WTC11 (cell line): ENCODE results near the gene GLE1. TPM values are rescaled to one million over a fixed set of nuclear protein-coding genes. Genes with fewer than 3 reads are reported as not detected.

ENCODE experiments used
- ATAC-seq: fragments of 200-7000 bp; cut with Tn5 transposase; 2 replicates; pipeline ENCODE4 v1.10.0; 2021; ENCODE audit warnings: mild to moderate bottlenecking, moderate library complexity
- CTCF ChIA-PET: fragments of 300-600 bp; sonication (Branson Sonifier 250); formaldehyde crosslinking; loops from one replicate; lab custom pipeline; 2021; ENCODE audit warnings: antibody characterized with exemption; lab: Charles Lee
- POLR2A ChIA-PET: fragments of 350-600 bp; sonication (Branson Sonifier 250); formaldehyde crosslinking; loops from one replicate; lab custom pipeline; 2021; ENCODE audit warnings: antibody characterized with exemption; lab: Charles Lee
- DNase-seq: peaks from one replicate; pipeline ENCODE4 v3.0.0; 2021; ENCODE audit warnings: low spot score
- H3K27ac Mint-ChIP-seq: 2 replicates; pipeline ENCODE4 v1.8.0; 2021; ENCODE audit warnings: mixed read lengths
- H3K27me3 Mint-ChIP-seq: 2 replicates; pipeline ENCODE4 v1.8.0; 2021; ENCODE audit warnings: low read depth, mild to moderate bottlenecking, moderate library complexity, mixed read lengths
- H3K36me3 Mint-ChIP-seq: 2 replicates; pipeline ENCODE4 v1.8.0; 2021; ENCODE audit warnings: mixed read lengths
- H3K4me1 Mint-ChIP-seq: 2 replicates; pipeline ENCODE4 v1.8.0; 2022; ENCODE audit warnings: mixed read lengths
- H3K4me3 Mint-ChIP-seq: 2 replicates; pipeline ENCODE4 v1.8.0; 2021; ENCODE audit warnings: mild to moderate bottlenecking, moderate library complexity, mixed read lengths
- H3K9me3 Mint-ChIP-seq: 2 replicates; pipeline ENCODE4 v1.8.0; 2021; ENCODE audit warnings: mixed read lengths
- ATF3 ChIP-seq: sonication (generic); formaldehyde crosslinking; conservative IDR thresholded peaks from 2 replicates; pipeline ENCODE4 v1.8.1; 2022; ENCODE audit warnings: mild to moderate bottlenecking, missing genetic modification reagents
- ATF6 ChIP-seq: sonication (generic); formaldehyde crosslinking; IDR thresholded peaks from 2 replicates; pipeline ENCODE4 v1.8.1; 2023; ENCODE audit warnings: mild to moderate bottlenecking, missing genetic modification reagents
- CBFB ChIP-seq: sonication (generic); formaldehyde crosslinking; IDR thresholded peaks from 2 replicates; pipeline ENCODE4 v1.8.1; 2022; ENCODE audit warnings: mild to moderate bottlenecking, low read depth, missing genetic modification reagents
- CDX4 ChIP-seq: fragments of 250-450 bp; sonication (Bioruptor Pico); IDR thresholded peaks from 2 replicates; pipeline ENCODE4 v1.9.0; 2021; ENCODE audit warnings: moderate library complexity, mild to moderate bottlenecking, inconsistent platforms, borderline replicate concordance
- GRHL2 ChIP-seq: fragments of 250-450 bp; sonication (Bioruptor Pico); IDR thresholded peaks from 2 replicates; pipeline ENCODE4 v1.8.0; 2022; ENCODE audit warnings: mild to moderate bottlenecking, moderate library complexity; ENCODE audit not compliant: insufficient replicate concordance, severe bottlenecking
- JUN ChIP-seq: sonication (generic); formaldehyde crosslinking; IDR thresholded peaks from 2 replicates; pipeline ENCODE4 v1.8.0; 2023; ENCODE audit warnings: mild to moderate bottlenecking, missing genetic modification reagents
- MAX ChIP-seq: sonication (generic); formaldehyde crosslinking; IDR thresholded peaks from 2 replicates; pipeline ENCODE4 v1.8.0; 2022; ENCODE audit warnings: mild to moderate bottlenecking, missing genetic modification reagents
- MXD4 ChIP-seq: fragments of 250-450 bp; sonication (Bioruptor Pico); IDR thresholded peaks from 2 replicates; pipeline ENCODE4 v1.8.0; 2021; ENCODE audit warnings: mild to moderate bottlenecking, moderate library complexity, borderline replicate concordance
- NFE2L1 ChIP-seq: sonication (generic); formaldehyde crosslinking; IDR thresholded peaks from 2 replicates; pipeline ENCODE4 v1.8.1; 2023; ENCODE audit warnings: missing genetic modification reagents
- SP1 ChIP-seq: sonication (generic); formaldehyde crosslinking; conservative IDR thresholded peaks from 2 replicates; pipeline ENCODE4 v1.8.1; 2022; ENCODE audit warnings: missing genetic modification reagents
- STAT6 ChIP-seq: sonication (generic); formaldehyde crosslinking; conservative IDR thresholded peaks from 2 replicates; pipeline ENCODE4 v1.8.1; 2023; ENCODE audit warnings: mild to moderate bottlenecking, low read depth, missing genetic modification reagents, moderate library complexity
- TCF7 ChIP-seq: sonication (generic); formaldehyde crosslinking; IDR thresholded peaks from 2 replicates; pipeline ENCODE4 v1.8.0; 2022; ENCODE audit warnings: mild to moderate bottlenecking, low read depth, missing genetic modification reagents, moderate library complexity
- TP53 ChIP-seq: sonication (generic); formaldehyde crosslinking; IDR thresholded peaks from 2 replicates; pipeline ENCODE4 v1.8.1; 2023; ENCODE audit warnings: mild to moderate bottlenecking, missing genetic modification reagents
- ZMAT4 ChIP-seq: fragments of 250-450 bp; sonication (Bioruptor Pico); IDR thresholded peaks from 2 replicates; pipeline ENCODE4 v1.9.0; 2021; ENCODE audit warnings: mild to moderate bottlenecking
- ZNF232 ChIP-seq: sonication (generic); formaldehyde crosslinking; IDR thresholded peaks from 2 replicates; pipeline ENCODE4 v1.8.0; 2022; ENCODE audit warnings: mild to moderate bottlenecking, missing genetic modification reagents
- ZNF396 ChIP-seq: fragments of 250-450 bp; sonication (Bioruptor Pico); IDR thresholded peaks from 2 replicates; pipeline ENCODE4 v1.8.0; 2021; ENCODE audit warnings: mild to moderate bottlenecking, moderate library complexity, borderline replicate concordance
- ZNF423 ChIP-seq: fragments of 250-450 bp; sonication (Bioruptor Pico); IDR thresholded peaks from 2 replicates; pipeline ENCODE4 v2.1.2; 2022; ENCODE audit warnings: mild to moderate bottlenecking, moderate library complexity
- ZNF512 ChIP-seq: sonication (generic); formaldehyde crosslinking; IDR thresholded peaks from 2 replicates; pipeline ENCODE4 v1.8.1; 2022; ENCODE audit warnings: missing genetic modification reagents, borderline replicate concordance
- ZSCAN18 ChIP-seq: fragments of 250-450 bp; sonication (Bioruptor Pico); IDR thresholded peaks from 2 replicates; pipeline ENCODE4 v2.1.2; 2022; ENCODE audit warnings: mild to moderate bottlenecking, moderate library complexity
- total RNA-seq: library from RNA; stranded (reverse); gene quantifications from 3 replicates; pipeline ENCODE4 v1.2.3, GENCODE V29; 2021

GLE1 gene
- total RNA-seq, 1 experiment from 2014 or later: 19.7 TPM

GRCh38 chr9:128551657-128552152 lies 47.2 kb downstream of the GLE1 start:
- Mint-ChIP-seq H3K9me3 (no peaks in the 10 kb centered on the region), H3K36me3 (no peaks in the 10 kb centered on the region), H3K27me3 (peaks cover 3% of the 10 kb centered on the region; the same call in 1 of the 2 replicates), H3K27ac (peak overlapping the region; percentile 99), H3K4me3 (peak overlapping the region; percentile 92), H3K4me1 (peaks cover 25% of the 10 kb centered on the region)
- ChIA-PET POLR2A (interaction anchor here (0.9 to 1.8 kb wide), 8 partner anchors 9 to 173 kb away, joined by 3 to 5 read pairs (median 3); partner anchors contain the start of genes GLE1, ODF2, SET and ZDHHC12), CTCF (interaction anchor here (0.7 to 4.0 kb wide), 9 partner anchors 31 to 267 kb away, joined by 3 to 26 read pairs (median 4); partner anchors contain the start of genes CERCAM and ENDOG)
- no peak for ATAC-seq
- no peak for DNase-seq
- TF ChIP-seq ZMAT4 (CRISPR knock-in tag): no peak
- no peak for TF ChIP-seq CDX4 (CRISPR knock-in tag)
- TF ChIP-seq ATF3 (CRISPR knock-in tag): no peak
- TF ChIP-seq ZSCAN18: no peak
- TF ChIP-seq NFE2L1 (CRISPR knock-in tag): no peak
- TF ChIP-seq ZNF423 (CRISPR knock-in tag): no peak
- TF ChIP-seq ZNF512: 0 out of 2 replicates have a peak, but pooled peaks have one; percentile 18
- TF ChIP-seq ZNF396 (CRISPR knock-in tag): no peak
- TF ChIP-seq JUN: no peak
- no peak; the same call in 1 of the 2 replicates for TF ChIP-seq SP1 (CRISPR knock-in tag)
- 0 out of 2 replicates have a peak, but pooled peaks have one; percentile 7 for TF ChIP-seq ZNF232 (CRISPR knock-in tag)
- TF ChIP-seq STAT6: no peak

- ATAC-seq: peak; percentile 85
- CTCF ChIA-PET: interaction anchor here (0.6 to 4.0 kb wide), 8 partner anchors 31 to 266 kb away, joined by 3 to 26 read pairs (median 4); partner anchors contain the start of genes CERCAM, COQ4 and ENDOG
- Mint-ChIP-seq H3K27ac (peak within 1 kb of the TSS; percentile 99), H3K4me1 (peaks cover 31% of the 10 kb centered on the region), H3K27me3 (peaks cover 3% of the 10 kb centered on the region; the same call in 1 of the 2 replicates), H3K4me3 (peak within 1 kb of the TSS; percentile 92), H3K9me3 (no peaks in the 10 kb centered on the region), H3K36me3 (no peaks in the 10 kb centered on the region)
- POLR2A ChIA-PET: interaction anchor here (1.0 to 1.8 kb wide), 5 partner anchors 10 to 137 kb away, joined by 3 to 5 read pairs (median 3); partner anchors contain the start of genes GLE1 and SET
- peak; percentile 96 for DNase-seq
- TF ChIP-seq TP53 (CRISPR knock-in tag) (peak; percentile 86; the same call in 1 of the 2 replicates), TCF7 (no peak), MXD4 (CRISPR knock-in tag) (no peak), MAX (peak; percentile 34; the same call in 1 of the 2 replicates), ATF6 (CRISPR knock-in tag) (no peak), CBFB (CRISPR knock-in tag) (peak; percentile 62; the same call in 1 of the 2 replicates), ATF3 (CRISPR knock-in tag) (no peak), GRHL2 (no peak)
These were observed 47.7 kb downstream of the GLE1 start, which contains the start of gene SPTAN1 for GRCh38 chr9:128552153-128552743. Gene SPTAN1 (plus strand): TSS chr9:128552587. CDS start chr9:128566741, 14,154 bp downstream.
